ENCODE results near the gene PRR14L.
"Not testable (repeated sequence)": the region's sequence is repeated elsewhere in the genome, so short reads cannot be mapped to it uniquely, and the experiment has no call there.

The PRR14L gene

DNA sequence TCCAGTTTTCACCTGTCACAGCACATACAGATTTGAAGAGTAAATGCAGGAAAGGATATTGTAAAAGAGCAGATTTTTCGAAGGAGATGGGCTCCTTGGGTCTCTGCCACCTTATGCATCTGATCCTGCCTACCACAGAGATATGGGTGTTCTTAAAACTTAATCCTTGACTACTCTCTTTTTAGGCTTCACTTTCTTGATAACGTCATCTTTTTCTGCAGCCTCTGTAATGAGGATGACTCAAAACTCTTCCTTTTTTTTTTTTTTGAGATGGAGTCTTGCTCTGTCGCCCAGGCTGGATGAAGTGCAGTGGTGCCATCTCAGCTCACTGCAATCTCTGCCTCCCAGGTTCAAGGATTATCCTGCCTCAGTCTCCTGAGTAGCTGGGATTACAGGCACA is 7.8 kb downstream of the PRR14L start:
- no peak for DNase-seq (ENCODE audit: low spot score)
- TF ChIP-seq, protein P1, sequence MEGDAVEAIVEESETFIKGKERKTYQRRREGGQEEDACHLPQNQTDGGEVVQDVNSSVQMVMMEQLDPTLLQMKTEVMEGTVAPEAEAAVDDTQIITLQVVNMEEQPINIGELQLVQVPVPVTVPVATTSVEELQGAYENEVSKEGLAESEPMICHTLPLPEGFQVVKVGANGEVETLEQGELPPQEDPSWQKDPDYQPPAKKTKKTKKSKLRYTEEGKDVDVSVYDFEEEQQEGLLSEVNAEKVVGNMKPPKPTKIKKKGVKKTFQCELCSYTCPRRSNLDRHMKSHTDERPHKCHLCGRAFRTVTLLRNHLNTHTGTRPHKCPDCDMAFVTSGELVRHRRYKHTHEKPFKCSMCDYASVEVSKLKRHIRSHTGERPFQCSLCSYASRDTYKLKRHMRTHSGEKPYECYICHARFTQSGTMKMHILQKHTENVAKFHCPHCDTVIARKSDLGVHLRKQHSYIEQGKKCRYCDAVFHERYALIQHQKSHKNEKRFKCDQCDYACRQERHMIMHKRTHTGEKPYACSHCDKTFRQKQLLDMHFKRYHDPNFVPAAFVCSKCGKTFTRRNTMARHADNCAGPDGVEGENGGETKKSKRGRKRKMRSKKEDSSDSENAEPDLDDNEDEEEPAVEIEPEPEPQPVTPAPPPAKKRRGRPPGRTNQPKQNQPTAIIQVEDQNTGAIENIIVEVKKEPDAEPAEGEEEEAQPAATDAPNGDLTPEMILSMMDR (IDR thresholded peaks at IDR 0.05; ENCODE audit: borderline replicate concordance, control extremely low read depth, extremely low read depth, insufficient read depth, missing control alignments) = no peak
- in situ Hi-C loops (cut with MboI; ENCODE audit: low sequenced_read_pairs, unreplicated experiment) = no loop called here

DNA sequence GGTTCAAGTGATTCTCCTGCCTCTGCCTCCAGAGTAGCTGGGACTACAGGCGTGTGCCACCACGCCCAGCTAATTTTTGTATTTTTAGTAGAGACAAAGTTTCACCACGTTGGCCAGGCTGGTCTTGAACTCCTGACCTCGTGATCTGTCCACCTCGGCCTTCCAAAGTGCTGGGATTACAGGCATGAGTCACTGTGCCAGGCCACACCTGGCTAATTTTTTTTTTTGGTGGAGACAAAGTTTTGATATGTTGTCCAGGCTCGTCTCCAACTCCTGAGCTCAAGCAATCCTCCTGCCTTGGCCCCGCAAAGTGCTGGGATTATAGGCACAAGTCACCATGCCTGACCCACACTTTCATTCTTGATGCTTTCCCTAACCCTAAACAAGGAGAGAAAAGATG is 9.6 kb downstream of the PRR14L start:
- DNase-seq (ENCODE audit: low spot score); in situ Hi-C loops (cut with MboI; ENCODE audit: low sequenced_read_pairs, unreplicated experiment): not testable (repeated sequence)

DNA sequence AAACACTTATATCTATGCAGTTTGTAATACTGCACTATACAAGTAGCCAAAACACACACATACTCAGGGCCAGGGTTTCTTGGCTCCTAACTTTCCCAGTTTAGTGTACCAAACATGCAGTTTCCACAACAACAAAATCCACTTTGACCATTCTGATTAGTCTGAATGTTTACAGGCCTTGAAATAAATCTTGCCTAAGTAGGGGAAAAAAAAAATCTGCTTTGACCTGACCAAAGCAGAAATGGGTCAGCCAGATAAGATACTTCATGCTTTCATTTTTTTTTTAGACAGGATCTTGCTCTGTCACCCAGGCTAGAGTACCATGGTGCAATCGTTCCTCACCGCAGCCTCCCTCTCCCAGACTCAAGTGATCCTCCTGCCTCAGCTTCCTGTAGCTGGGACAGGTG is 10.1 kb downstream of the PRR14L start:
- DNase-seq (ENCODE audit: low spot score) = no peak
- TF ChIP-seq, protein P1 (IDR thresholded peaks at IDR 0.05; ENCODE audit: borderline replicate concordance, control extremely low read depth, extremely low read depth, insufficient read depth, missing control alignments) = no peak
- in situ Hi-C loops (cut with MboI; ENCODE audit: low sequenced_read_pairs, unreplicated experiment) = no loop called here

DNA sequence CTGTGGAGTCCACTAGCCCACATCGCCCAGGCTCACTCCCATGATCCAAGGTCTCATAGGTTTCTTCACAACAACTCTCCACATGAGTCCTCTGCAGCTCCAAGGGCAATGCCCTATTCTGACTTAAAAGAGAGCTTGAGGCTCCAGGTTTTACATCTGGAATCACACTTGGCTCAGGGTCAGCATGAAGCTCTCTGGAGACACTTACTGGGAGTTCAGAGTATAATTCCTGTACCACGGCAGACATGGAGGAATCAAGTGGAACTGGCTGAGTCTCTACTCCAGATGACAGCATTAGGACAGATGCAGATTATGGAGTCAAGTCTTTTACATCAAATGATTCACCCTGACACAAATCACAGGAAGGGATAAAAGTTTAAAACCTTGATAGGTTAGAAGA is 11.4 kb downstream of the PRR14L start:
- TF ChIP-seq, protein P1 (IDR thresholded peaks at IDR 0.05; ENCODE audit: borderline replicate concordance, control extremely low read depth, extremely low read depth, insufficient read depth, missing control alignments) = no peak
- DNase-seq (ENCODE audit: low spot score) = no peak
- in situ Hi-C loops (cut with MboI; ENCODE audit: low sequenced_read_pairs, unreplicated experiment) = no loop called here

DNA sequence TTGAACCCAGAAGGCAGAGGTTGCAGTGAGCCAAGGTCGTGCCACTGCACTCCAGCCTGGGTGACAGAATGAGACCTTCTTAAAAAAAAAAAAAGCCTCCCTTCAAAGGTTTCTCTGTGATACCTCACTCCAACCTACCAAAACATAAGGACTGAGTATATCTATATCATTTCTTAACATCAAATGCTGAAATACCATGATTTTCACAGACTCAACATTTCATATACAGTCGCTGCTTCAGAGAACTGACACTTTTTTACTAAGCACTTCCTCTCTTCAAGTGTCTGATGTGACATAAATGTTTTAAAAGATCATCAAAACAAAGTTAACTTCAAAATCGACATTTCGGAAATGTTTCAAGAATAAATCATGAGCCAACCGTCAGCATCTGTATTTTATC is 12.0 kb downstream of the PRR14L start:
- DNase-seq (ENCODE audit: low spot score) = no peak
- in situ Hi-C loops (cut with MboI; ENCODE audit: low sequenced_read_pairs, unreplicated experiment) = no loop called here
- TF ChIP-seq, protein P1 (IDR thresholded peaks at IDR 0.05; ENCODE audit: borderline replicate concordance, control extremely low read depth, extremely low read depth, insufficient read depth, missing control alignments) = no peak

DNA sequence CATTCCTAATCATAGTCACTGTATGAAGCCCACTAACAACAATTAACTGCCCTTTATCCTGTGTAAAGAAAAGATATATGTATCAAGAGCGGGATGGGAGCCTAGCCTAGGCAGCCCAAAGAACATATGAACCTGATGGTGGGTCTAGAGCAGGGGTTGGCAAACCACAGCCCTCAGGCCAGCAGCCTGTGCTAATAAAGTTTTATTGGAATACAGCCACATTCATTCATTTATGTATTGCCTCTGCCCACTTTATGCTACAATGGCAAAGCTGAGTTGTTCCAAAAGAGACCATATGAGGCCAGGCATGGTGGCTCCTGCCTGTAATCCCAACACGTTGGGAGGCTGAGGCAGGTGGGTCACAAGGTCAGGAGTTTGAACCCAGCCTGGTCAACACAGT is 13.5 kb downstream of the PRR14L start:
- no peak for DNase-seq (ENCODE audit: low spot score)
- in situ Hi-C loops (cut with MboI; ENCODE audit: low sequenced_read_pairs, unreplicated experiment) = no loop called here
- TF ChIP-seq, protein P1 (IDR thresholded peaks at IDR 0.05; ENCODE audit: borderline replicate concordance, control extremely low read depth, extremely low read depth, insufficient read depth, missing control alignments) = no peak

DNA sequence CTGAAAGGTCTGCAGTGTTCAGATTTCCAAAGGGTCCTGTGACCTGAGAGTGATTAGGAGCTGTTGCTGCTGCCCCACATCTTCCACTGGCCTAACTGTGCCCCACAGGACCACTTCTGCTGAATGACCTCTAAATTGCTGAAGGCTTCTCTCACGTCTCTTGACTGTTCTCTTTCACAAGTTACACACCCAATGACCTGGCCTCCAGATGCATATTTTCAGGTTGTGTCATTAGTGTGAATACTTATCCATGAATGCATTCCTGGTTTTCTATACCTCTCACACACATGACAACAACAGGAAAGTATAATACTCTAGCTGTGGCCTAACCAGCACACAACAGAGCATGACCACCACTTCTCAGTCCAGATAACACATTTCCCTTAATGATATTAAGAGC is 15.4 kb downstream of the PRR14L start:
- DNase-seq (ENCODE audit: low spot score) = no peak
- in situ Hi-C loops (cut with MboI; ENCODE audit: low sequenced_read_pairs, unreplicated experiment) = no loop called here
- TF ChIP-seq, protein P1 (IDR thresholded peaks at IDR 0.05; ENCODE audit: borderline replicate concordance, control extremely low read depth, extremely low read depth, insufficient read depth, missing control alignments) = no peak
